Gastroesophageal sphincter (tissue), 3 donors: Measurements from ENCODE around the gene UVSSA.

Source experiments
- CTCF ChIP-seq, 4 experiments: fragments of 200-600 bp in 2 of 4; fragments of 450-650 bp in 2 of 4; sonication (generic) in 1 of 4; IDR thresholded peaks; one replicate each; pipeline ENCODE4 v1.5.1; 2017 to 2019; ENCODE audit warnings: antibody characterized with exemption in 4 of 4, mild to moderate bottlenecking in 2 of 4, moderate library complexity in 2 of 4
- EP300 ChIP-seq: sonication (generic); formaldehyde crosslinking; IDR thresholded peaks from one replicate; pipeline ENCODE4 v1.6.1; 2017; ENCODE audit warnings: antibody characterized with exemption, mild to moderate bottlenecking
- POLR2A ChIP-seq, 2 donors: fragments of 450-650 bp; IDR thresholded peaks; one replicate each; pipeline ENCODE4 v1.6.1; 2017; ENCODE audit warnings: antibody characterized with exemption in 2 of 2, mild to moderate bottlenecking in 2 of 2, moderate library complexity in 1 of 2
- POLR2AphosphoS5 ChIP-seq: sonication (generic); formaldehyde crosslinking; IDR thresholded peaks from one replicate; pipeline ENCODE4 v1.6.1; 2017; ENCODE audit warnings: antibody characterized with exemption

DNA sequence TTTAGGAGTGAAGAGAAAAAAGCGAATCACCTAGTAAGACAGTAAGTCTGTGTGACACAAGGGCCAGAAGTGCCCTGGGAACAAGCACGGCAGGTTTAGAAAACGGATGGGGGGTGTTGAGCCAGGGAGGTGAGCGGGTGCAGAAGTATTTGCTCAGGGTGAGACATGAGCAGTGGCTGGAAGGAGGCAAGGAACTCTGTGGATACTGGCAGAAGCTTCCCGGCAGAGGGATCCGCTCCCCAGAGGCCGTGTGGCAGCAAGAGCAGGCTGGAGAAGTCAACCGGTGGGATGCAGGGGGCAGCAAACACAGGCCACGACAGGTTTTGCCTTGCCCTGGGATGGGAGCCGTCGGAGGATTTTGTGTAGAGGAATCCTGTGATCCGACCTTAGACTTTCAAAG is 2.3 kb upstream of the UVSSA start:
- TF ChIP-seq CTCF (IDR thresholded peaks at IDR 0.05) (no peak), POLR2AphosphoS5 (no peak), EP300 (no peak), POLR2A (IDR thresholded peaks at IDR 0.05) (no peak)
